Endothelial cell of umbilical vein (primary cell): ENCODE results near the gene DNA2. TPM values are rescaled to one million over a fixed set of nuclear protein-coding genes. Genes with fewer than 3 reads are reported as not detected.

ENCODE experiments used
- BruUV-seq: library from RNA; stranded (reverse); fragments of 400-500 nt; replicated peaks from 2 replicates; lab custom pipeline; 2021; lab: Mats Ljungman, UMichigan
- CTCF ChIA-PET: fragments of 300-600, 350-600 bp; sonication (Branson Sonifier 250); formaldehyde crosslinking; loops from one replicate; lab custom pipeline; 2021; ENCODE audit warnings: antibody characterized with exemption, inconsistent platforms; lab: Charles Lee
- POLR2A ChIA-PET: fragments of 300-600, 350-600 bp; sonication (Branson Sonifier 250); formaldehyde crosslinking; loops from one replicate; lab custom pipeline; 2021; ENCODE audit warnings: antibody characterized with exemption, inconsistent platforms; lab: Charles Lee
- DNase-seq: peaks from one replicate; pipeline ENCODE4 v3.0.0-alpha.2; 2011; ENCODE audit warnings: low read depth, low spot score
- FAIRE-seq: peaks from 2 replicates; lab custom pipeline; 2011; peaks lifted over from hg19 to GRCh38; lab: Jason Lieb, UNC
- H2AFZ ChIP-seq: 2 replicates; pipeline ENCODE4 v1.6.0; 2012; ENCODE audit warnings: low read depth, low read length, control low read depth, inconsistent platforms
- H3K27ac ChIP-seq: 2 replicates; pipeline ENCODE4 v1.5.1; 2011; ENCODE audit warnings: low read depth, mild to moderate bottlenecking, control low read depth, low read length, moderate library complexity; ENCODE audit not compliant: insufficient read depth
- H3K27me3 ChIP-seq, 2 experiments: 2 replicates each; pipeline versions ENCODE4 v1.6.0 to v1.6.1; 2011; ENCODE audit warnings: low read length in 2 of 2, mixed read lengths in 1 of 2; ENCODE audit not compliant: control insufficient read depth in 2 of 2, insufficient read depth in 2 of 2
- H3K36me3 ChIP-seq, 2 experiments: 2 replicates in 1 of 2; 3 replicates in 1 of 2; pipeline ENCODE4 v1.5.1; 2011; ENCODE audit warnings: low read length in 2 of 2, mild to moderate bottlenecking in 1 of 2, moderate library complexity in 1 of 2; ENCODE audit not compliant: control insufficient read depth in 2 of 2, insufficient read depth in 2 of 2; ENCODE audit errors: extremely low read depth in 1 of 2
- H3K4me1 ChIP-seq: 3 replicates; pipeline ENCODE4 v1.5.1; 2011; ENCODE audit warnings: mild to moderate bottlenecking, low read length; ENCODE audit not compliant: control insufficient read depth, insufficient read depth; ENCODE audit errors: extremely low read depth
- H3K4me2 ChIP-seq: 2 replicates; pipeline ENCODE4 v1.6.1; 2011; ENCODE audit warnings: low read length, control low read depth, mixed read lengths; ENCODE audit not compliant: insufficient read depth
- H3K4me3 ChIP-seq, 3 experiments: fragments of 200-600 bp in 1 of 3; sonication (generic), shearing (Covaris generic) in 1 of 3; replicated peaks in 1 of 3; 2 replicates each; pipeline ENCODE4 v1.5.1; 2011 to 2016; ENCODE audit warnings: control low read depth in 3 of 3, low read length in 3 of 3, mild to moderate bottlenecking in 2 of 3, inconsistent platforms in 1 of 3, low read depth in 1 of 3, moderate library complexity in 1 of 3; ENCODE audit not compliant: insufficient read depth in 1 of 3
- H3K79me2 ChIP-seq: 2 replicates; pipeline ENCODE4 v1.6.0; 2012; ENCODE audit warnings: low read length, inconsistent platforms; ENCODE audit not compliant: control insufficient read depth, insufficient read depth
- H3K9ac ChIP-seq: replicated peaks from 2 replicates; pipeline ENCODE3; 2011; ENCODE audit warnings: low read length, control low read depth; ENCODE audit not compliant: insufficient read depth; ENCODE audit errors: extremely low read depth
- H3K9me1 ChIP-seq: replicated peaks from 3 replicates; pipeline ENCODE4 v1.6.0; 2011; ENCODE audit warnings: mild to moderate bottlenecking, low read length; ENCODE audit not compliant: control insufficient read depth, insufficient read depth; ENCODE audit errors: extremely low read depth
- H3K9me3 ChIP-seq: replicated peaks from 2 replicates; pipeline ENCODE4 v1.5.1; 2012; ENCODE audit warnings: low read length, inconsistent platforms; ENCODE audit not compliant: control insufficient read depth, insufficient read depth
- H4K20me1 ChIP-seq: replicated peaks from 2 replicates; pipeline ENCODE3; 2011; ENCODE audit warnings: mild to moderate bottlenecking, low read length; ENCODE audit not compliant: control insufficient read depth, insufficient read depth; ENCODE audit errors: extremely low read depth
- CTCF ChIP-seq, 2 donors: IDR thresholded peaks; 1 replicate in 1 of 2; 2 replicates in 1 of 2; pipeline ENCODE4 v1.5.1; 2011; ENCODE audit warnings: low read length in 2 of 2, mild to moderate bottlenecking in 2 of 2, moderate library complexity in 2 of 2, control low read depth in 1 of 2, inconsistent platforms in 1 of 2, low read depth in 1 of 2; ENCODE audit not compliant: insufficient read depth in 1 of 2; ENCODE audit errors: extremely low read depth in 1 of 2
- EZH2 ChIP-seq: IDR thresholded peaks from 2 replicates; pipeline ENCODE4 v1.6.1; 2012; ENCODE audit warnings: borderline replicate concordance, low read depth, mild to moderate bottlenecking, moderate library complexity, low read length, inconsistent platforms; ENCODE audit not compliant: severe bottlenecking
- FOS ChIP-seq: IDR thresholded peaks from 2 replicates; pipeline ENCODE4 v1.6.1; 2011; ENCODE audit warnings: mild to moderate bottlenecking, low read length, moderate library complexity, borderline replicate concordance; ENCODE audit not compliant: insufficient read depth
- GATA2 ChIP-seq: IDR thresholded peaks from 2 replicates; pipeline ENCODE4 v1.7.0; 2011; ENCODE audit warnings: low read depth, mild to moderate bottlenecking, moderate library complexity, mixed read lengths, low read length; ENCODE audit not compliant: insufficient read length, insufficient read depth
- JUN ChIP-seq: IDR thresholded peaks from 2 replicates; pipeline ENCODE4 v1.6.1; 2011; ENCODE audit warnings: borderline replicate concordance, low read depth; ENCODE audit not compliant: insufficient read length, insufficient read depth
- MAX ChIP-seq: IDR thresholded peaks from 2 replicates; pipeline ENCODE4 v1.6.1; 2011; ENCODE audit not compliant: insufficient read depth, insufficient read length
- MYC ChIP-seq: IDR thresholded peaks from one replicate; pipeline ENCODE4 v1.6.1; 2011; ENCODE audit warnings: mild to moderate bottlenecking, low read depth, low read length
- POLR2A ChIP-seq: IDR thresholded peaks from 2 replicates; pipeline ENCODE4 v1.6.1; 2012; ENCODE audit warnings: low read depth, mild to moderate bottlenecking, control low read depth, low read length
- POLR2AphosphoS5 ChIP-seq: IDR thresholded peaks from 2 replicates; pipeline ENCODE4 v1.6.1; 2012; ENCODE audit warnings: low read depth, mild to moderate bottlenecking, control low read depth, low read length, moderate library complexity; ENCODE audit not compliant: insufficient read depth
- dilution Hi-C: fragments of 300-500 bp; cut with MboI; formaldehyde crosslinking; loops from one replicate; pipeline ENCODE4 v1.15.0; 2019; ENCODE audit warnings: low sequenced_read_pairs; ENCODE audit not compliant: extremely low pct_ligation_motif_present
- intact Hi-C: fragments of 100-400 bp; cut with micrococcal nuclease; formaldehyde crosslinking; loops from one replicate; pipeline ENCODE4 v1.10.0; 2022
- polyA plus RNA-seq, 4 experiments: library from polyadenylated mRNA; depleted of rRNA in 3 of 4; stranded (reverse) in 3 of 4; unstranded in 1 of 4; fragments of >200 nt; gene quantifications; 2 replicates each; pipeline versions ENCODE4 v1.2.1 to v1.2.3, GENCODE V29; 2011 to 2012; ENCODE audit warnings: missing spikeins in 1 of 4
- total RNA-seq: library from RNA; stranded (reverse); gene quantifications from 2 replicates; pipeline ENCODE4 v1.2.3, GENCODE V29; 2021

DNA2 gene
- total and polyA plus RNA-seq, 2 donors (not counting 3 experiments of a cell fraction or from before 2014, with no cell fraction given) = 3.5 to 18.1 TPM

GRCh38 chr10:68424454-68425014 lies 47.2 kb downstream of the DNA2 start:
- Histone ChIP-seq H3K27me3 (no peaks in the 10 kb centered on the region), H3K9ac (no peak overlapping the region), H3K4me3 (no peak overlapping the region), H3K27ac (no peak overlapping the region), H3K9me1 (no peaks in the 10 kb centered on the region), H2AFZ (no peak overlapping the region), H3K4me1 (no peaks in the 10 kb centered on the region), H4K20me1 (no peaks in the 10 kb centered on the region), H3K79me2 (no peaks in the 10 kb centered on the region), H3K9me3 (no peaks in the 10 kb centered on the region), H3K4me2 (no peak overlapping the region), H3K36me3 (peaks cover 0 to 12% of the 10 kb centered on the region in 2 experiments)
- DNase-seq (no peak), FAIRE-seq (no peak)
- POLR2A ChIA-PET = no interaction called here
- TF ChIP-seq EZH2 = no peak
- TF ChIP-seq MYC = no peak
- TF ChIP-seq POLR2AphosphoS5 = no peak
- TF ChIP-seq GATA2 = no peak
- no peak for TF ChIP-seq POLR2A
- no peak for TF ChIP-seq JUN
- no peak for TF ChIP-seq FOS
- TF ChIP-seq CTCF (IDR thresholded peaks at IDR 0.05; ENCODE audit: extremely low read depth in 1 of 2, insufficient read depth in 1 of 2, low read depth in 1 of 2, low read length in 2 of 2) = no peak
- TF ChIP-seq MAX = no peak
- dilution Hi-C loops = no loop called here
- CTCF ChIA-PET = interaction anchor here (1.5 kb wide), 1 partner anchor 16 kb away, joined by 3 read pairs; no protein-coding TSS in a partner anchor
- no TSS peak for BruUV-seq
- intact Hi-C loops = no loop called here
